GM12891 (cell line): ENCODE measurements around the gene SPATA12.

Experiments used
- PAX5 ChIP-seq: IDR thresholded peaks from 2 replicates; pipeline ENCODE4 v1.6.1; 2011; ENCODE audit warnings: low read length, moderate library complexity, mild to moderate bottlenecking; ENCODE audit not compliant: insufficient read depth, severe bottlenecking
- POLR2A ChIP-seq: IDR thresholded peaks from 2 replicates; pipeline ENCODE4 v1.6.1; 2011; ENCODE audit warnings: low read depth, low read length, control low read depth
- POLR2AphosphoS5 ChIP-seq: IDR thresholded peaks from 2 replicates; pipeline ENCODE4 v1.6.1; 2011; ENCODE audit warnings: low read depth, low read length, control low read depth
- POU2F2 ChIP-seq: IDR thresholded peaks from 2 replicates; pipeline ENCODE4 v1.6.1; 2011; ENCODE audit warnings: low read depth, mild to moderate bottlenecking, control low read depth, low read length, moderate library complexity
- SPI1 ChIP-seq: IDR thresholded peaks from 2 replicates; pipeline ENCODE4 v1.6.1; 2011; ENCODE audit warnings: low read depth, low read length, control low read depth
- TAF1 ChIP-seq: IDR thresholded peaks from 2 replicates; pipeline ENCODE4 v1.6.1; 2011; ENCODE audit warnings: low read depth, low read length, control low read depth

- TF ChIP-seq POLR2A (no peak), POU2F2 (no peak), SPI1 (no peak), POLR2AphosphoS5 (no peak), TAF1 (no peak), PAX5 (no peak)
These were observed 47.6 kb upstream of the SPATA12 start for GRCh38 chr3:57012847-57013246.
